Right cardiac atrium (tissue), 5 donors: ENCODE measurements around the gene ERC1. TPM values are rescaled to one million over a fixed set of nuclear protein-coding genes. Genes with fewer than 3 reads are reported as not detected.

Source experiments
- ATAC-seq, 2 donors: fragments of 200-7000 bp; cut with Tn5 transposase; one replicate each; pipeline versions ENCODE4 v1.8.0 to v1.9.1; 2020; ENCODE audit warnings: moderate library complexity in 2 of 2, mild to moderate bottlenecking in 1 of 2
- DNase-seq, 3 donors: peaks; one replicate each; pipeline ENCODE4 v3.0.0-alpha.2; 2020
- H3K27ac ChIP-seq: one replicate; pipeline ENCODE4 v1.5.1; 2013; ENCODE audit warnings: mild to moderate bottlenecking, low read length, control low read depth, moderate library complexity
- H3K27me3 ChIP-seq: one replicate; pipeline ENCODE4 v1.6.1; 2013; ENCODE audit not compliant: control insufficient read depth, insufficient read depth
- H3K4me1 ChIP-seq: one replicate; pipeline ENCODE4 v1.6.1; 2013; ENCODE audit warnings: low read length; ENCODE audit not compliant: control insufficient read depth, insufficient read depth
- H3K4me3 ChIP-seq: one replicate; pipeline ENCODE4 v1.5.1; 2013; ENCODE audit warnings: low read length, control low read depth
- H3K9me3 ChIP-seq: one replicate; pipeline ENCODE4 v1.6.1; 2013; ENCODE audit warnings: low read length; ENCODE audit not compliant: control insufficient read depth
- WGBS: extraction: QIAGEN DNeasy Blood & Tissue Kit; methylation state at CpG from one replicate; pipeline ENCODE4 v1.1.7; 2013; 5-methylcytosine and 5-hydroxymethylcytosine counted together
- intact Hi-C, 4 donors: fragments of 100-400 bp; cut with DNase I; formaldehyde crosslinking; loops; one replicate each; pipeline versions ENCODE4 v1.11.0 to v1.14.0; 2022 to 2023
- polyA plus RNA-seq: library from polyadenylated mRNA; stranded (reverse); fragments of 200-250 nt; gene quantifications from one replicate; pipeline ENCODE4 v1.2.3, GENCODE V29; 2013
- total RNA-seq, 4 donors: library from RNA; stranded (reverse); fragmentation: NEBNext Ultra II Directional; extraction: Animal tissue kit (Norgen Biotek cat#: 25700); gene quantifications; one replicate each; pipeline ENCODE4 v1.2.1, GENCODE V29; 2021
- donor health status: healthy with polysubstance abuse.
- donor health status: DM: no; HTN: yes; CAD: no.
- donor health status: DM: no; HTN: no; CAD: no.
- donor health status: DM: no; HTN: yes; CAD: no; lungs with severe emphysema.
- donor health status: DM: yes; HTN: yes; CAD: no.

ERC1 gene
- total and polyA plus RNA-seq, 5 donors, result 15.0 to 71.4 (median 62.9) TPM

DNA sequence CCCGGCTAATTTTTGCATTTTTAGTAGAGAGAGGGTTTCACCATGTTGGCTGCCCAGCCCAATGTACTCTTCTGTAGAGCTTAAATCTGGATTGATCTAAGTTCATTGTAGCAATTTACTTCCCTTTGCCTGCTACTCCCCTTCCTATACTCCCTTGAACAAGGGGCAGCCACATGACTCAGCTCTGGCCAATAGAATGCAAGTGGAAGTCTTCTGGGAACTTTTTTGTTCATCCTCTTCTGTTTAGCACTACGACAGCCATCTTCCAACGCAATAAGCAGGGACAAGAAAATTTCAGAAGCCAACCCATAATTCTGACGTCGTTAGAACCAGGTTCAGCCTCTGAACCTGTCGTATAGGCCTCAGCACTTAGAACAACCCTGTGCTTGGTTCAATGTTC is 35.1 kb upstream of the ERC1 start:
- H3K4me1 ChIP-seq, result peaks cover 4% of the 10 kb centered on the region
- DNase-seq, result no peak
- no peak overlapping the region for H3K4me3 ChIP-seq
- 92% methylated on average over 6 of the region's 6 CpGs for WGBS
- H3K9me3 ChIP-seq, result no peaks in the 10 kb centered on the region
- no peaks in the 10 kb centered on the region for H3K27me3 ChIP-seq
- intact Hi-C loops, result loop anchor here in 1 of 4 donors (10.0 kb wide), 1 partner anchor 391 kb away; no protein-coding TSS in a partner anchor
- no peak overlapping the region for H3K27ac ChIP-seq
- ATAC-seq, result no peak

DNA sequence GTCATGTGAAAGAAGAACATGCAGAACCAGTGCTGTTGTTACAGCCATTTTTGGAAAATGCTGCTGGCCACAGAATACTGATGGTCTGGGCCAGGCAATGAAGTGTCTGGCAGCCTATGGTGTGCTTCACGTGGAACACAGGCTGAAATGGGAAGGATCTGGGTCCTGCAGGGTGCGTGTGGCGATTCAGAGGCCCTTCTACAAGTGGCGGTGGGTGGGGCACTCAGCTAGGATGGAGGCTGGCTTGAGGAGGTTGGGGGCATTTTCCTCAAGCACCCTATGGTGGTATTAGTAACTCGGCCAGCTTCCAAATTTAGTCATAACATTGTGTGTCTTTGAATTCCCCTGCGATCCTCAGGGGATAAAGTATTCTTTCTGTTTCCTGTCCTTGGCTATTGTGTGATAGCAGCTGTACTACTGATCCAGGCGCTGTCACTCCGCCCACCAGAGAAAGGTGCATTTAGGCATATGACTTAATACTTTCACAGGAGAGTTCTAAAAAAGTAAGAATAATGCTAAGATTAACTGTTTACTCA is 32.4 kb upstream of the ERC1 start:
- intact Hi-C loops, result loop anchor here in 1 of 4 donors (10.0 kb wide), 1 partner anchor 394 kb away; no protein-coding TSS in a partner anchor
- Histone ChIP-seq H3K27me3 (no peaks in the 10 kb centered on the region), H3K27ac (peak overlapping the region; percentile 36), H3K4me1 (peaks cover 4% of the 10 kb centered on the region), H3K9me3 (no peaks in the 10 kb centered on the region), H3K4me3 (no peak overlapping the region)
- peak; percentile 48 to 80 for ATAC-seq
- no peak for DNase-seq
- 48% methylated on average over 8 of the region's 8 CpGs for WGBS

DNA sequence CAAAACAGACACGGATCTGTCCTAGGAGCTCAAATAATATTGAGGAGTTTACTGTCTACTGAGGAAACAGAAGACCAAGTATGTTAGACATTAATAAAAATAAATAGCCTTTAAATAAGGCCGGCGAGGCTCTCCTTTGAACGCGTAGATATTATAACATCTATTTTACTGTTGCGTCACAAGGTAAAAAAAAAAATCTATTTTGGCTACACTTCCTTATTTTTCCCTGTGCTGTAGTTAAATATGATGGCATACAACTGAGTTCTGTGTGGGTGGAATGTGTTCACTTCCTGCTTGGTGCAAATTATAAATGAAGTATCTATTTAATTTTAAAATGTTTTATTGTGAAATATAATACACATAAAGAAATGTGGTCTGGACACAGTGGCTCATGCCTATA is 24.3 kb upstream of the ERC1 start:
- H3K9me3 ChIP-seq, result no peaks in the 10 kb centered on the region
- DNase-seq (no peak), ATAC-seq (no peak)
- no peaks in the 10 kb centered on the region for H3K27me3 ChIP-seq
- no peak overlapping the region for H3K4me3 ChIP-seq
- WGBS, result 70% methylated on average over 6 of the region's 6 CpGs
- H3K4me1 ChIP-seq, result no peaks in the 10 kb centered on the region
- no peak overlapping the region for H3K27ac ChIP-seq
- intact Hi-C loops, result no loop called here

DNA sequence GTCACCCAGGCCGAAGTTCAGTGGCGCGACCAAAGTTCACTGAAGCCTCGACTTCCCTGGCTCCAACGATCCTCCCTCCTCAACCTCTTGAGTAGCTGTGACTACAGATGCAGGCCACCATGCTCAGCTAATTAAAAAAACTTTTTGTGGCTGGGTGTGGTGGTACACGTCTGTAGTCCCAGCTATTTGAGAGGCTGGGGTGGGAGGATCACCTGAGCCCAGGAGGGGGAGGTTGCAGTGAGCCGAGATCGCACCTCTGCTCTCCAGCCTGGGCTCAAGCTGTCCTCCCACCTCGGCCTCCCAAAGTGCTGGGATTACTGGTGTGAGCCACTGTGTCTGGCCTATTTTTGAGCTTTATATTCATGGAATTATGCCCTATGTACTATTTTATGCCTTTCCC is 23.4 kb upstream of the ERC1 start:
- DNase-seq (no peak), ATAC-seq (no peak)
- no peak overlapping the region for H3K27ac ChIP-seq
- intact Hi-C loops, result no loop called here
- no peaks in the 10 kb centered on the region for H3K27me3 ChIP-seq
- H3K4me3 ChIP-seq, result no peak overlapping the region
- no peaks in the 10 kb centered on the region for H3K9me3 ChIP-seq
- H3K4me1 ChIP-seq, result no peaks in the 10 kb centered on the region
- WGBS, result 87% methylated on average over 9 of the region's 9 CpGs

DNA sequence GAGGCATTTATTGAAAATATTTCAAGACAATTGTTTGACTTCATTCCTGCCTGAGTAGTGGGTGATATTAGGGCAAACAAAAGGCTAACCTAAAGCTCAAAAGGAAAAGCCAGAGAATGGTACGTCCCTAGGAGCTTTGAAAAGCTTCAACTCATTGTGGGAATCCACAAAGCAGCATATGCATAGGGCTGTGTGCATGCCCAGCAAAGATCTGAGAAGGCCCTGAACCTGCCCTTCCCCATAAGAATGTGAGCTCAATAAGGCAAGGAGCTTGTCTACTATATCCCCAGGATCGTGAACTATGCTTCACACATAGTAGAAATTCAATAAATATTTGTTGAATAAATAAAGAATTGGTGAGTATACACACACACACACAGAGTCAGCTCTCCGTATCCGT is 22.5 kb upstream of the ERC1 start:
- DNase-seq (no peak), ATAC-seq (no peak)
- Histone ChIP-seq H3K4me1 (no peaks in the 10 kb centered on the region), H3K27me3 (no peaks in the 10 kb centered on the region), H3K27ac (no peak overlapping the region), H3K9me3 (no peaks in the 10 kb centered on the region), H3K4me3 (no peak overlapping the region)
- 82% methylated on average over 4 of the region's 4 CpGs for WGBS
- intact Hi-C loops, result no loop called here

DNA sequence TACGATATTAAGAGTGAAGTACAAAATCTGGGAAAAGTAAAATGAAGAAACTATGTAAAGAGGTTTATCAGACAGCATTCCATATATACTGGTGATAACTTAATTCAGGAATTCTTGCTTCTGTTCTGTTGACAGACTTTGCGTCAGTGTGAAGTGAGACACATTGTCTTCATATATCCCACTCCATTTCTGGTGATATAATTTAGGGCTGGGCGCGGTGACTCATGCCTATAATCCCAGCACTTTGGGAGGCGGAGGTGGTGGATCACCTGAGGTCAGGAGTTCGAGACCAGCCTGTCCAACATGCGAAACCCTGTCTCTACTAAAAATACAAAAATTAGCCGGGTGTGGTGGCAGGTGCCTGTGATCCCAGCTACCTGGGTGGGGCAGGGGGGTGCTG is 21.2 kb upstream of the ERC1 start:
- Histone ChIP-seq H3K27me3 (no peaks in the 10 kb centered on the region), H3K9me3 (no peaks in the 10 kb centered on the region), H3K4me1 (no peaks in the 10 kb centered on the region), H3K4me3 (no peak overlapping the region), H3K27ac (no peak overlapping the region)
- intact Hi-C loops, result no loop called here
- 82% methylated on average over 8 of the region's 8 CpGs for WGBS
- ATAC-seq (no peak), DNase-seq (no peak)

DNA sequence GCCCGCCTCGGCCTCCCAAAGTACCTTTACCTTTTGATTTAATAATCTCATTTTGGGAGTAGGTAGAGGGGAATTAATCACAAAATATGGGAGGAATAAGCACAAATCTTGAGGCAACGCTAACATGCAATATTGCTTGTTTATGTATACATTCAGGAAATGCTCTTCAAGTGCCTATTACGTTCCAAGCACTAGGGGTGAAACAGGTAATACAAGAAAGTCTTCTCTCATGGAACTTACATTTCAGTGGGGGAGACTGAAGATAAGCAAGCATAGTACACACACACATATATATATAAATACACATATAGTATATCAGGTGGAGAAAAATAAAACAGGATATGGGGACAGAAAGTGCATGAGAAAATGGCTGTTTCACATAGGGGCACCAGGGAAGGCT is 19.0 kb upstream of the ERC1 start:
- Histone ChIP-seq H3K9me3 (no peaks in the 10 kb centered on the region), H3K4me3 (no peak overlapping the region), H3K27ac (no peak overlapping the region), H3K27me3 (no peaks in the 10 kb centered on the region), H3K4me1 (no peaks in the 10 kb centered on the region)
- intact Hi-C loops, result no loop called here
- 95% methylated on average over 4 of the region's 4 CpGs for WGBS
- DNase-seq, result no peak
- ATAC-seq, result no peak

DNA sequence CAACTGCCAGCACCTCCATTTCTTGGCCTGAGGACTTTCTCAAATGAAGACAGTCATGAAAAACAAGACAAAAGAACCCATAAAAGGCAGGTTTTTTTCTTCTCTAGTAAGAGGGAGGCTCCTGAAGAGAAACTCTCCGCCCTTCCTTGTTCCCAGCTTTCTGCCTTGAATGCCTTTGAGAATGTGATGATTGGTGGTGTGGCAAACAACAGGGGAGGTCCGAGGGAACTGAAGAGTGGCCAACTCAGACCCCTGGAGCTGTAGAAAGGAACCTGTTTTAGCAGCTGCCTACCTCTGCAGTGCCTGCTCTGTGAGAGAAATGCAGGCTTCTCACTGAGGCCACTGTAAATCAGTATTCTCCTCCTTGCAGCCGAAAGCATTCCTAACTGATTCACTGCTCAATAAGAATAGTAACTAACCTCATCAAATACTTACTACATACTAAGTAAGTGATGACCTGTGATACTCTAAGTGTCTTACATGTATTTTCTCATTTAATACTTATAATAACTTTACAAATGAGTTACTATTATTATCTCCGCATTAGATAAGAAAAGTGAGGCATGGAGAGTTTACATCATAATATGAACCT is 16.7 kb upstream of the ERC1 start:
- intact Hi-C loops, result no loop called here
- ATAC-seq (no peak), DNase-seq (no peak)
- WGBS, result 87% methylated on average over 4 of the region's 4 CpGs
- H3K4me1 ChIP-seq, result no peaks in the 10 kb centered on the region
- no peaks in the 10 kb centered on the region for H3K9me3 ChIP-seq
- H3K27me3 ChIP-seq, result no peaks in the 10 kb centered on the region
- no peak overlapping the region for H3K4me3 ChIP-seq
- H3K27ac ChIP-seq, result no peak overlapping the region

DNA sequence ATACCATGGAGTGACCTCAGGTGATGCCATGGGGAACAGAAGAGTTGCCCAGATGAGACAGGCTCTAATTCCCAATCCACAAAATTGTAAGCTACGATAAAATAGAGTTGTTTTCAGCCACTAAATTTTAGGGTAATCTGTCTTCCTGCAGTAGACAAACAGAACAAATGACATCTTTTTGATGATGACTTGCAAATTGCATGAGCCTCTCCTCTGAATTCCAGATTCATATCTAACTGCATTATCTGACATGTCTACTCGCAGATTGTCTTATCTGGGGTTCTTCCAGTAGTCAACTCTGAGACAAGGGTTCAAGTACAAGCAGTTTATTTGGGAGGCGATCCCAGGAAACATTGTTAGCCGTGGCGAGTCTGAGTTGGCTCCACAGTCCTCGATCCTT is 14.4 kb upstream of the ERC1 start:
- Histone ChIP-seq H3K27ac (no peak overlapping the region), H3K9me3 (no peaks in the 10 kb centered on the region), H3K4me1 (no peaks in the 10 kb centered on the region), H3K27me3 (no peaks in the 10 kb centered on the region), H3K4me3 (no peak overlapping the region)
- DNase-seq (no peak), ATAC-seq (no peak)
- intact Hi-C loops, result no loop called here
- 82% methylated on average over 6 of the region's 6 CpGs for WGBS

DNA sequence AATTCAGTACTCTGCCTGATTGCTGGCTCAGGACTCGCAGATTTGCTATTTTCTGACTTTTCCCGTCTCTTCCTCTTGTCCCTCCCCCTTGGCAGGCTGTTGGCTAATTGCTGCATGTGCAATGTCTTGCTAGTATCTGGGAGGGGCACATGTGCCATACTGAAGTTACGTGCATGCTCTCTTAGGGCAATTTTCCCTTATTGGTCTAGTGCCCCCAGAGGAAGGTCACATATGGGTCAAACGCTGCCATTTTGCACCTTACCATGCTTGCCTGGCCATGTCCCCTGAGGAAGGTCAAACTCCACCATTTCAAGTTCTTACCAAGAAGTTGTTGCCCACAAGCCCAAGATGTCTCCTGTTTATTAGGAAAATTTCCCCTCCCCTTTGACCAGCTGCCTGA is 13.9 kb upstream of the ERC1 start:
- H3K27ac ChIP-seq, result no peak overlapping the region
- intact Hi-C loops, result no loop called here
- H3K4me1 ChIP-seq, result no peaks in the 10 kb centered on the region
- no peak overlapping the region for H3K4me3 ChIP-seq
- ATAC-seq (no peak), DNase-seq (no peak)
- no peaks in the 10 kb centered on the region for H3K9me3 ChIP-seq
- 91% methylated on average over 4 of the region's 4 CpGs for WGBS
- H3K27me3 ChIP-seq, result no peaks in the 10 kb centered on the region

DNA sequence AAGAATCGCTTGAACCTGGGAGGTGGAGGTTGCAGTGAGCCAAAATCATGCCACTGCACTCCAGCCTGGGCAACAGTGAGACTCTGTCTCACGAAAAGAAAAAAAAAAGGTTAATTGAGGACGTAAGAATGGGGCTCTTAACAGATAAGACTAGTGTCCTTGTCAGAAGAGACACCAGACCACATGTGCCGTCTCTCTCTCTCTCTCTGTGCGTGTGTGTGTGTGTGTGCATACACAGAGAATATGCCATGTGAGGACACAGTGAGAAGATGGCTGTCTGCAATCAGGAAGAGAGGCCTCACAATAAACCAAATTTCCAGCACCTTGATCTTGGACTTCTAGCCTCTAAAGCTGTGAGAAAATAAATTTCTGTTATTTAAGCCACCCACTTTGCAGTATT is 11.7 kb upstream of the ERC1 start:
- intact Hi-C loops, result no loop called here
- no peak for DNase-seq
- H3K27ac ChIP-seq, result no peak overlapping the region
- no peaks in the 10 kb centered on the region for H3K27me3 ChIP-seq
- no peaks in the 10 kb centered on the region for H3K9me3 ChIP-seq
- 71% methylated on average over 5 of the region's 5 CpGs for WGBS
- ATAC-seq, result peak; percentile 51 to 57
- H3K4me1 ChIP-seq, result no peaks in the 10 kb centered on the region
- H3K4me3 ChIP-seq, result no peak overlapping the region
